Adrenal gland (tissue), 12 donors: ENCODE measurements around the gene LRP1. TPM values are rescaled to one million over a fixed set of nuclear protein-coding genes. Genes with fewer than 3 reads are reported as not detected.

Source experiments
- DNase-seq, 7 donors: peaks; one replicate each; pipeline ENCODE4 v3.0.0-alpha.2; 2019 to 2020
- H3K27ac ChIP-seq, 5 donors: fragments of 200-600 bp; sonication (generic) in 4 of 5; 1 replicate in 3 of 5; 2 replicates in 2 of 5; pipeline versions ENCODE4 v1.5.1 to v1.8.0; 2016 to 2020; ENCODE audit warnings: mild to moderate bottlenecking in 1 of 5
- H3K27me3 ChIP-seq: fragments of 200-600 bp; 2 replicates; pipeline ENCODE4 v1.8.0; 2021
- H3K36me3 ChIP-seq, 2 donors: fragments of 200-600 bp; replicated peaks in 1 of 2; 1 replicate in 1 of 2; 2 replicates in 1 of 2; pipeline versions ENCODE4 v1.5.1 to v1.8.0; 2018 to 2022
- H3K4me1 ChIP-seq, 2 donors: fragments of 200-600 bp; replicated peaks in 1 of 2; 1 replicate in 1 of 2; 2 replicates in 1 of 2; pipeline versions ENCODE4 v1.5.1 to v1.8.0; 2018 to 2021
- H3K4me3 ChIP-seq, 4 donors: fragments of 200-600 bp; sonication (generic) in 3 of 4; one replicate each; pipeline ENCODE4 v1.5.1; 2016 to 2018
- H3K9me3 ChIP-seq, 3 donors: fragments of 200-600 bp; sonication (generic) in 1 of 3; replicated peaks in 1 of 3; 1 replicate in 2 of 3; 2 replicates in 1 of 3; pipeline versions ENCODE4 v1.5.1 to v1.8.0; 2016 to 2021
- POLR2A ChIP-seq, 2 donors: fragments of 450-650 bp; IDR thresholded peaks; one replicate each; pipeline ENCODE4 v1.6.1; 2017; ENCODE audit warnings: antibody characterized with exemption in 2 of 2, mild to moderate bottlenecking in 2 of 2, moderate library complexity in 1 of 2
- WGBS, 4 donors: extraction: QIAGEN DNeasy Blood & Tissue Kit in 2 of 4; methylation state at CpG; one replicate each; pipeline versions ENCODE4 v1.1.5 to v1.1.7; 2013 to 2017; 5-methylcytosine and 5-hydroxymethylcytosine counted together
- intact Hi-C, 2 donors: fragments of 100-400 bp; cut with DNase I; formaldehyde crosslinking; loops; one replicate each; pipeline versions ENCODE4 v1.14.1 to v1.15.0; 2022 to 2023
- polyA plus RNA-seq, 3 donors: library from polyadenylated mRNA; stranded (reverse); fragments of 200-250 nt in 2 of 3; fragments of 350-450 nt in 1 of 3; fragmentation: Illumina TruSeq in 1 of 3; extraction: RNeasy Lipid Tissue Mini Kit (QIAGEN cat#74804) in 1 of 3; gene quantifications; one replicate each; pipeline ENCODE4 v1.2.3, GENCODE V29; 2013 to 2014
- total RNA-seq, 9 donors: library from RNA; depleted of rRNA in 4 of 9; stranded (reverse); fragments of >200 nt in 4 of 9; fragments of 120-200 nt in 1 of 9; fragmentation: NEBNext Ultra II Directional in 1 of 9; extraction: Animal tissue kit (Norgen Biotek cat#: 25700) in 1 of 9; gene quantifications; one replicate each; pipeline versions ENCODE4 v1.1.0 to v1.2.4, GENCODE V29; 2013 to 2023
- TF ChIP-seq, protein P1 (sequence below), 6 experiments: fragments of 450-650 bp in 4 of 6; fragments of 200-600 bp in 2 of 6; sonication (generic) in 1 of 6; IDR thresholded peaks; 1 replicate in 5 of 6; 2 replicates in 1 of 6; pipeline versions ENCODE4 v1.5.1 to v1.8.0; 2016 to 2021; ENCODE audit warnings: antibody characterized with exemption in 6 of 6, mild to moderate bottlenecking in 2 of 6, moderate library complexity in 1 of 6
- donor health status: healthy with polysubstance abuse.
- donor health status: Bipolar disorder and iron deficiency.
- donor health status: DM: yes; HTN: yes; CAD: no.
- donor health status: DM: no; HTN: no; CAD: no.
- donor health status: DM: no; HTN: no; CAD: no.
- donor health status: DM: yes; HTN: yes; CAD: no.

The LRP1 gene
- total and polyA plus RNA-seq, 12 donors, result 18.4 to 307 (median 138) TPM

DNA sequence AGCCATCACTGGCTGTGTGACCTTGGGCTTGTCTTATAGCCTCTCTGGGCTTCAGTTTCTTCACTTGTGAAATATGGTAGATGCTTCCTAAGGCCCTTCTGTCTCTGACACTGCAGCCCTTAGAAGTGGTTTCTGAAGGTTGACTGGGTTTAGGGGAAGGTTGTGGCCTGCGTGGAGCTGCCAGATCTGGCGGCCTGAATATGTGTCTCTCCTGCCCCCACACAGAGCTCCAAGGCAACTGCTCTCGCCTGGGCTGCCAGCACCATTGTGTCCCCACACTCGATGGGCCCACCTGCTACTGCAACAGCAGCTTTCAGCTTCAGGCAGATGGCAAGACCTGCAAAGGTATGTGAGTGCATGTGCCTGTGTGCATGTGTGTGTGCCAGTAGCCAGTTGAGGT, 15.2 kb downstream of the LRP1 start:
- intact Hi-C loops, result no loop called here
- 70 to 91% (median 88%) methylated on average over 4 of the region's 4 CpGs for WGBS, 4 donors
- no peaks in the 10 kb centered on the region for H3K9me3 ChIP-seq
- peak overlapping the region in 1 of 5 donors; percentile 53 for H3K27ac ChIP-seq
- TF ChIP-seq, protein P1, sequence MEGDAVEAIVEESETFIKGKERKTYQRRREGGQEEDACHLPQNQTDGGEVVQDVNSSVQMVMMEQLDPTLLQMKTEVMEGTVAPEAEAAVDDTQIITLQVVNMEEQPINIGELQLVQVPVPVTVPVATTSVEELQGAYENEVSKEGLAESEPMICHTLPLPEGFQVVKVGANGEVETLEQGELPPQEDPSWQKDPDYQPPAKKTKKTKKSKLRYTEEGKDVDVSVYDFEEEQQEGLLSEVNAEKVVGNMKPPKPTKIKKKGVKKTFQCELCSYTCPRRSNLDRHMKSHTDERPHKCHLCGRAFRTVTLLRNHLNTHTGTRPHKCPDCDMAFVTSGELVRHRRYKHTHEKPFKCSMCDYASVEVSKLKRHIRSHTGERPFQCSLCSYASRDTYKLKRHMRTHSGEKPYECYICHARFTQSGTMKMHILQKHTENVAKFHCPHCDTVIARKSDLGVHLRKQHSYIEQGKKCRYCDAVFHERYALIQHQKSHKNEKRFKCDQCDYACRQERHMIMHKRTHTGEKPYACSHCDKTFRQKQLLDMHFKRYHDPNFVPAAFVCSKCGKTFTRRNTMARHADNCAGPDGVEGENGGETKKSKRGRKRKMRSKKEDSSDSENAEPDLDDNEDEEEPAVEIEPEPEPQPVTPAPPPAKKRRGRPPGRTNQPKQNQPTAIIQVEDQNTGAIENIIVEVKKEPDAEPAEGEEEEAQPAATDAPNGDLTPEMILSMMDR (IDR thresholded peaks at IDR 0.05), result no peak
- no peak for TF ChIP-seq POLR2A (IDR thresholded peaks at IDR 0.05)
- H3K4me3 ChIP-seq, result no peak overlapping the region
- no peak for DNase-seq
- peaks cover 0 to 44% of the 10 kb centered on the region in 2 donors for H3K4me1 ChIP-seq
- H3K27me3 ChIP-seq, result no peaks in the 10 kb centered on the region
- H3K36me3 ChIP-seq, result peaks cover 0 to 72% of the 10 kb centered on the region in 2 donors

DNA sequence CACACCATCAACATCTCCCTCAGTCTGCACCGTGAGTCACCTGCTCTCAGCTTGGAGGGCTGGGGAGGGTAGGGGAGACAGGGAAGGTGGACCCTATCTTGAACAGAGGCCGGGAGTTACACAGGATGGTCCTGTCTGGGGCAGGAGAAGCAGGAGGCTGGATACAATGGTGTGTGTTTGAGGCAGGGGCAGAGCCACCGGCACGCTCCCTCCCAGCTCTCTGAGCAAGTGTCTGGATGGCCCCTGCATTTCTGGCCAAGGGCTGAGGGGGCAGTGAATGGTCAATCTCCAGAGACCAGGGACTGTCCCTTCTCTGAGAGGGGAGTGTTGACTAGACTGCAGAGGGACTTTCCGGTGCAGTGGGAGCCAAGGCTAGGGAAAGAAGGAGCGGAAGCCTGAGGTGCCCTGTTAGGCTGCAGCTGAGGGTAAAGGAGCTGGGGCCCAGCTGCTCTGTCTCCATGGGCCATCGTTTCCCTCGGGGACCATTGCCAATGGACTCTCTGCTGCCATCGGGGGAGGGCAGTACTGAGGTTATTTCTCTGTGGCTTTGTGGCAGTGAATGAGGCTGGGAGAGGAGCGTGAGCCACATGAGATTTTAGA, 17.3 kb downstream of the LRP1 start:
- H3K27ac ChIP-seq, result peak overlapping the region in 2 of 5 donors; percentile 64 to 84
- WGBS, 4 donors, result 72 to 84% (median 75%) methylated on average over 10 of the region's 10 CpGs

DNA sequence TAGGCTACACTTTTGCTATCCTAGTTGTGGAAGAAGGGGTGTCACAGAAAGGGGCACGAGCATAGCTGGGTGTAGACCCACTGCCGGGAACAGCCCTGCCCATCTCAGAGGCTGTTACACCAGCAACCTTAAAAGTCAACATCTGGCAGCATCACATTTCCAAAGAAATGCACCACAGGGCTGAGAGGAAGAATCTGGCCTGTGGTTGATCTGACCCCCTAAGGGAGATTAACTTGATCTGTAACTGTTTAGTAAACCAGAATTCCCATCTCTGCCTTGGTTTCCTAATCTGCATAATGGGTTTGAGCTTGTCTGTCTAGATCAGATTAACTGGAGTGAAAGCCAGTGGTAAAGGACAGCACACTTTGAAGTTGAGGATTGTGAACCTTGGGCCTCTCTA, 17.8 kb downstream of the LRP1 start:
- TF ChIP-seq, protein P1 (IDR thresholded peaks at IDR 0.05), result no peak
- no peak for TF ChIP-seq POLR2A (IDR thresholded peaks at IDR 0.05)
- H3K4me3 ChIP-seq, result no peak overlapping the region
- peak overlapping the region in 2 of 5 donors; percentile 64 to 84 for H3K27ac ChIP-seq
- H3K36me3 ChIP-seq, result peaks cover 0 to 55% of the 10 kb centered on the region in 2 donors
- 65 to 77% (median 72%) methylated on average over 1 to 2 of the region's 2 CpGs for WGBS, 4 donors
- H3K9me3 ChIP-seq, result no peaks in the 10 kb centered on the region
- intact Hi-C loops, result no loop called here
- H3K4me1 ChIP-seq, result peaks cover 8 to 55% of the 10 kb centered on the region in 2 donors
- no peaks in the 10 kb centered on the region for H3K27me3 ChIP-seq
- DNase-seq, result no peak

More for the DNA sequence above, 17.3 kb downstream of the LRP1 start:
- peaks cover 8 to 50% of the 10 kb centered on the region in 2 donors for H3K4me1 ChIP-seq
- H3K27me3 ChIP-seq, result no peaks in the 10 kb centered on the region
- intact Hi-C loops, result no loop called here
- no peak for DNase-seq
- H3K9me3 ChIP-seq, result no peaks in the 10 kb centered on the region
- TF ChIP-seq, protein P1 (IDR thresholded peaks at IDR 0.05), result no peak
- TF ChIP-seq POLR2A (IDR thresholded peaks at IDR 0.05), result no peak
- peaks cover 0 to 58% of the 10 kb centered on the region in 2 donors for H3K36me3 ChIP-seq
- H3K4me3 ChIP-seq, result no peak overlapping the region

DNA sequence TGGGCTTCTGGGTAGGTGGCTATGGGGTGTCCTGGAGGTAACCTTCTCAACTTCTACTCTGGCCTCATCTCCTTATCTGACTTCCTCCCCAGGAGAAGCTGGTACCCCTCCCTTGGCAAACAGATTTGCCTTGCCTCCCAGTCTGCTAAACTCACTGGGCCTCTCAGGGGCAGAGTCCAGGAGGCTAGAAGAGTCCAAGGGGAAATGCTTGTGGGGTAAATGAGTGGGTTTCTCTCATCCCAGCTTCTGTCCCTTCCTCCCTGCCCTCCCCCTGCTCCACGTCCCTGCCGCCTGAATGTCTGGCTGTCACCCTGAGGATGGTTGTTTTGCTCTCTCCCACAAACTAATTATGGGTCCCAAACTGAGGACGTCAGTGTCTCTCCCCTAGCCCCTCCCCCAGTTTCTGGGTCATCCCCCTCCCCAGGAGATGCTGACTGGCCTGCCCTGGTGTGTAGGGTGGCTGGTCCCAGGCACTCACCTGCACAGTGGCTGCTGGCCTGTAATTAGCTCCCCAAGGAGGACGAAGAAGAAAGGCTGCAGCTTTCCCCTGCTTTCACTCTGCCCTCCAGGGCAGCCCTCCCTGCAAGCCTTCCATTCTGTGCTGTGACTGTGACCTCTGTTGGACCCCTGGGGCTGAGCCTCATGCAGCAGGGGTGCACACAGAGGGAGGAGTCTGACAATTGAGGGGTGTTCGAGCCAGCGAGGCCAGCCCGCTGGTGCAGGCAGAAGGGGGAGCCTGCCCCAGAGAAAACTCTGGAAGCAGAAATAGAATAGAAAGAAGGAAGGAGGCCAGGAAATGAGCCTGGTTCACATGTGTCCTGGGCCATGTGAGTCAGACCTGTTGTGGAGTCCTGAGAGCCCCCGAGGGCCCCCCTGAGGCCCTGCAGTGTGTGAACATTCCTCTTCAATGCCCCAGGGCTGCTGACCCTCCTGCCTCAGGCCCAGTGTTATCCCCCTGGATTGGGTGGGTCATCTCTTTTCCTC, 19.0 kb downstream of the LRP1 start, which contains the start of gene LRP1-AS:
Gene LRP1-AS (minus strand): TSS at position 659 of the 984 bp plus-strand sequence.
- H3K27ac ChIP-seq, result peak within 1 kb of the TSS in 2 of 5 donors; percentile 84
- intact Hi-C loops, result no loop called here
- TF ChIP-seq, protein P1 (IDR thresholded peaks at IDR 0.05), result no peak
- TF ChIP-seq POLR2A (IDR thresholded peaks at IDR 0.05), result no peak
- H3K27me3 ChIP-seq, result no peaks in the 10 kb centered on the region
- peaks cover 0 to 43% of the 10 kb centered on the region in 2 donors for H3K36me3 ChIP-seq
- no peak for DNase-seq
- WGBS, 4 donors, result 64 to 70% (median 66%) methylated on average over 7 to 8 of the region's 8 CpGs
- H3K9me3 ChIP-seq, result no peaks in the 10 kb centered on the region
- peaks cover 20 to 67% of the 10 kb centered on the region in 2 donors for H3K4me1 ChIP-seq
- no peak within 1 kb of the TSS for H3K4me3 ChIP-seq
